WI38 (cell line): ENCODE measurements around the gene BTBD16.

Experiments
- H3K4me3 ChIP-seq: 2 replicates; pipeline ENCODE4 v1.5.1; 2011; ENCODE audit warnings: low read depth, mild to moderate bottlenecking, control low read depth, low read length
- CTCF ChIP-seq: IDR thresholded peaks from 2 replicates; pipeline ENCODE4 v1.5.1; 2012; ENCODE audit warnings: low read depth, mild to moderate bottlenecking, control low read depth, low read length

BTBD16 gene

GRCh38 chr10:122307669-122308416 is 36.7 kb downstream of the BTBD16 start:
- H3K4me3 ChIP-seq: 0 out of 2 replicates have a peak overlapping the region, but pooled peaks have one; percentile 2
- TF ChIP-seq CTCF: no peak

- no peak for TF ChIP-seq CTCF
- no peak overlapping the region for H3K4me3 ChIP-seq
Measured at GRCh38 chr10:122308417-122309141, 37.5 kb downstream of the BTBD16 start.

DNA sequence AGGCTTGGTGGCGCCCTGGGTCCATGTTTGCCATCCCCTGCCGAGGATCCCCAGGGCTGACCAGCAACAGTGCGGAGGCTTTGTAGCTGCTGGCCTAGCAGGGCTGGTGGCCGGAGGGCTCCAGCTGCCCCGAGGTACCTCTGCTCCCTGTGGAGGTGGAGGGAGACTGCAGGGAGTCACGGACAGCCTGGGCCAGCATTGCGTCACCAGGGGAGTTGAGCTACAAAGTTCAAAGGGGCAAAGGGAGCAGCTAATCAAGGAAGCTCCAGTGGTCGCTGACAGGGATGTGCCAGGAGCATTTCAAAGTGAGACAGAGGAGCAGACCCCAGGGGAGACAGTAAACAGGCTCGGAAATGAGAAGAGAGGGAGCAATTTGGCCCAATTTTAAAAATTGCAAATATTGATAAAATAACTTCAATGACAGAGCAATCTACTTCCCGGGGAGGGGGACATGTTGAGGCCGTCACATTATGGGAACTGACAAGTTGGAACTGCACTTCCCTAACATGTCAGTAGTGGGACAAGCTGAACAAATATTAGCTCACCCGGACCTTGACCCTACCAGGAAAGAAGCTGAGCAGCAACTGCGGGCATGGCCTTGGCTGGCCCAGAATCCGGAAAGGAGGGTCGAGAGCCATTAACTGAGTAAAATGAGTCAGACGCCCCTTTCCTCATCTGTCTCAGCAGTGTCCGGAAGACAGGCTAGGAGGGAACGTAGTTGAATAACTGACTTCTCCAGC is 39.4 kb downstream of the BTBD16 start:
- no peak overlapping the region for H3K4me3 ChIP-seq
- no peak for TF ChIP-seq CTCF

DNA sequence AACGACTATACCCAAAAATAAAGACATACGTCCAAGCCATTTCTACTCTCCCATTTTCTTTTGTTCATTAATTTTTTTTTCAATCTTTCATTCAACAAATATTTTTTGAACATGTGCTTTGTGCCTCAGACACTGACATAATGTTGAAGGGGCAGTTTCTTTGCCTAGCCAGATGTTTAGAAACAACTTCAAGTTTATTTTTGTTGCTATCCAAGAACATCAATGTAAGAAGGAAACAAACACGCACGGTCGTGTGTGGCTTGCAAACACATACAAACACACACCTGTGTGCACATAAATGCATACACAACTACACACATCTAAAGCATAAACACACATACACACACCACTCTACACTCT is 39.9 kb downstream of the BTBD16 start:
- TF ChIP-seq CTCF: no peak
- H3K4me3 ChIP-seq: no peak overlapping the region

- no peak overlapping the region for H3K4me3 ChIP-seq
- TF ChIP-seq CTCF: no peak
Measured at GRCh38 chr10:122311716-122312115, 40.6 kb downstream of the BTBD16 start.

DNA sequence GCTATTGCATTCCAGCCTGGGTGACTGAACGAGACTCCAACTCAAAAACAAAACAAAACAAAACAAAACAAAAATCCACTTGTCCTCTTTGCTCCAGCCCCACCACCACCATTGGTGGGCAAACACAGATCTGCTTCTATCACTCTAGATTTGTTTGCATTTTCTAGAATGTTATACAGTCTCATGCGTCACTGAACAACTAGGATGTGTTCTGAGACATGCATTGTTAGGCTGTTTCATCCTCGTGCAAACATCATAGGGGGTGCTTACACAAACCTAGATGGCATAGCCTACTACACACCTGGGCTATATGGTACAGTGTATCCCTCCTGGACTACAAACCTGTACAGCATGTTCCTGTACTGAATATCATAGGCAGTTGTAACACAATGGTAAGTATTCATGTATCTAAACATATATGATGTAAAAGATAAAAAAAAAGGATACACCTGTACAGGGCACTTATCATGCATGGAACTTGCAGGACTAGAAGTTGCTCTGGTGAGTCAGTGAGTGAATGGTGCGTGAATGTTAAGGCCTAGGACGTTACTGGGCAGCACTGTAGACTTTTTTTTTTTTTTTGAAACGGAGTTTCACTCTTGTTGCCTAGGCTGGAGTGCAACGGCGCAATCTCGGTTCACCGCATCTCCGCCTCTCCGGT is 45.3 kb downstream of the BTBD16 start:
- TF ChIP-seq CTCF: no peak
- H3K4me3 ChIP-seq: no peak overlapping the region
